ENCODE measurements around the gene PNMT.

DNA sequence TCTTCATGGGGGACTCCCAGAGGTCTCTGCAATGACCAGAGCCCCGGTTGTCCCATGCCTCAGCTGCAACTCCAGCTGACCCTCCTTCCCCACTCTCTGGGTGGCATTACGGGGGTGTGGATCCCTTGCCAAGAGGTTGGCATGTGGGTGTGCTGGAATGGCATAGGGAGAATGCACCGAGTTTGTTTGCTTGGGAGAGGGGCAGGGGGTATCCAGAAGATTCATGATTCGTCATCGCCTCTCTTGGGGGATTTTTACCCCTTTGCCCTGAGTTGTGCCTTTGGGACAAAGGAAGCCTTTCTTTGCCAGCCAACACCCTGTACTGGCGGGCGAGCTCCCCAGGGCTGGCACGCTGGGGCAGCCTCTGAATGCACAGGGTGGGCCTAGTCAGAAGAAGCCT lies 38.1 kb downstream of the PNMT start:
- TF ChIP-seq ZFX (IDR thresholded peaks at IDR 0.05), result no peak
- TF ChIP-seq, protein P1, sequence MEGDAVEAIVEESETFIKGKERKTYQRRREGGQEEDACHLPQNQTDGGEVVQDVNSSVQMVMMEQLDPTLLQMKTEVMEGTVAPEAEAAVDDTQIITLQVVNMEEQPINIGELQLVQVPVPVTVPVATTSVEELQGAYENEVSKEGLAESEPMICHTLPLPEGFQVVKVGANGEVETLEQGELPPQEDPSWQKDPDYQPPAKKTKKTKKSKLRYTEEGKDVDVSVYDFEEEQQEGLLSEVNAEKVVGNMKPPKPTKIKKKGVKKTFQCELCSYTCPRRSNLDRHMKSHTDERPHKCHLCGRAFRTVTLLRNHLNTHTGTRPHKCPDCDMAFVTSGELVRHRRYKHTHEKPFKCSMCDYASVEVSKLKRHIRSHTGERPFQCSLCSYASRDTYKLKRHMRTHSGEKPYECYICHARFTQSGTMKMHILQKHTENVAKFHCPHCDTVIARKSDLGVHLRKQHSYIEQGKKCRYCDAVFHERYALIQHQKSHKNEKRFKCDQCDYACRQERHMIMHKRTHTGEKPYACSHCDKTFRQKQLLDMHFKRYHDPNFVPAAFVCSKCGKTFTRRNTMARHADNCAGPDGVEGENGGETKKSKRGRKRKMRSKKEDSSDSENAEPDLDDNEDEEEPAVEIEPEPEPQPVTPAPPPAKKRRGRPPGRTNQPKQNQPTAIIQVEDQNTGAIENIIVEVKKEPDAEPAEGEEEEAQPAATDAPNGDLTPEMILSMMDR (conservative IDR thresholded peaks at IDR 0.05), result no peak
